Transverse colon (tissue), 4 donors: ENCODE results near the gene ANXA6.

Source experiments
- EP300 ChIP-seq: sonication (generic); formaldehyde crosslinking; IDR thresholded peaks from one replicate; pipeline ENCODE4 v1.6.1; 2017; ENCODE audit warnings: antibody characterized with exemption, low read depth
- POLR2A ChIP-seq: fragments of 450-650 bp; IDR thresholded peaks from one replicate; pipeline ENCODE4 v1.6.1; 2016; ENCODE audit warnings: antibody characterized with exemption, mild to moderate bottlenecking, moderate library complexity
- POLR2AphosphoS5 ChIP-seq, 3 donors: sonication (generic); formaldehyde crosslinking; IDR thresholded peaks; one replicate each; pipeline ENCODE4 v1.6.1; 2016; ENCODE audit warnings: antibody characterized with exemption in 3 of 3
- TF ChIP-seq, protein P1 (sequence below), 5 experiments: fragments of 200-600 bp in 3 of 5; fragments of 450-650 bp in 2 of 5; sonication (generic) in 3 of 5; IDR thresholded peaks; 1 replicate in 2 of 5; 2 replicates in 3 of 5; pipeline ENCODE4 v1.5.1; 2016 to 2017; ENCODE audit warnings: antibody characterized with exemption in 5 of 5, inconsistent platforms in 3 of 5, mild to moderate bottlenecking in 2 of 5, moderate library complexity in 1 of 5

DNA sequence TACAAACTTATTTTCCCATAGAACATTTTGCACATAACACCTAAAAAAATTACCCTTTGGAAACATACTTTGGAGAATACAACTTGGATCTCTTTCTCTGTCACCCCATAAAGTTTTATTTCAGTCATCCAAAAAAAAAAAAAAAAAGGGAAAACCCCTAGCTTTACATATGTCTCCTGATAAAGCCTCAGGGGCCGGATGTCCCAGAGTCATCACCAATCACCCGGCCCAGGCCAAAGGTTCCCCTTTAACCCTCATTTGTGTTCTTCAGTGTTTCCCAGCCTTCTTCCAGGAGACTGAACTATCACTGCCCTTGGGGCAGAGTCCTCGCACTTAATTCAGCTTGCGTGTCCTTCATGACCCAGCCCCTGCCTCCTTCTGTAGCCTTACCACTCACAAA, 28.8 kb downstream of the ANXA6 start:
- TF ChIP-seq POLR2A: no peak
- TF ChIP-seq, protein P1, sequence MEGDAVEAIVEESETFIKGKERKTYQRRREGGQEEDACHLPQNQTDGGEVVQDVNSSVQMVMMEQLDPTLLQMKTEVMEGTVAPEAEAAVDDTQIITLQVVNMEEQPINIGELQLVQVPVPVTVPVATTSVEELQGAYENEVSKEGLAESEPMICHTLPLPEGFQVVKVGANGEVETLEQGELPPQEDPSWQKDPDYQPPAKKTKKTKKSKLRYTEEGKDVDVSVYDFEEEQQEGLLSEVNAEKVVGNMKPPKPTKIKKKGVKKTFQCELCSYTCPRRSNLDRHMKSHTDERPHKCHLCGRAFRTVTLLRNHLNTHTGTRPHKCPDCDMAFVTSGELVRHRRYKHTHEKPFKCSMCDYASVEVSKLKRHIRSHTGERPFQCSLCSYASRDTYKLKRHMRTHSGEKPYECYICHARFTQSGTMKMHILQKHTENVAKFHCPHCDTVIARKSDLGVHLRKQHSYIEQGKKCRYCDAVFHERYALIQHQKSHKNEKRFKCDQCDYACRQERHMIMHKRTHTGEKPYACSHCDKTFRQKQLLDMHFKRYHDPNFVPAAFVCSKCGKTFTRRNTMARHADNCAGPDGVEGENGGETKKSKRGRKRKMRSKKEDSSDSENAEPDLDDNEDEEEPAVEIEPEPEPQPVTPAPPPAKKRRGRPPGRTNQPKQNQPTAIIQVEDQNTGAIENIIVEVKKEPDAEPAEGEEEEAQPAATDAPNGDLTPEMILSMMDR (IDR thresholded peaks at IDR 0.05): no peak
- no peak for TF ChIP-seq POLR2AphosphoS5 (IDR thresholded peaks at IDR 0.05)
- TF ChIP-seq EP300: no peak
